Naive B cell (primary cell): ENCODE measurements around the gene AXIN2. TPM values are rescaled to one million over a fixed set of nuclear protein-coding genes. Genes with fewer than 3 reads are reported as not detected.

Experiments
- ATAC-seq, 2 donors: fragments of 150-1000 bp; cut with Tn5 transposase; 2 replicates each; pipeline ENCODE4 v1.10.0; 2021; ENCODE audit warnings: low read depth in 2 of 2, mild to moderate bottlenecking in 2 of 2, moderate library complexity in 2 of 2
- DNase-seq: peaks from one replicate; pipeline ENCODE4 v3.0.0; 2022
- H3K27ac Mint-ChIP-seq, 6 donors: one replicate each; pipeline ENCODE4 v1.8.0; 2020 to 2022; ENCODE audit warnings: mild to moderate bottlenecking in 6 of 6, mixed read lengths in 6 of 6, moderate library complexity in 5 of 6, inconsistent platforms in 2 of 6
- H3K27me3 Mint-ChIP-seq, 3 donors: one replicate each; pipeline ENCODE4 v1.8.0; 2021 to 2022; ENCODE audit warnings: mixed read lengths in 3 of 3, mild to moderate bottlenecking in 1 of 3
- H3K36me3 Mint-ChIP-seq, 2 donors: one replicate each; pipeline ENCODE4 v1.8.0; 2020 to 2022; ENCODE audit warnings: mixed read lengths in 2 of 2, inconsistent platforms in 1 of 2, mild to moderate bottlenecking in 1 of 2
- H3K4me1 Mint-ChIP-seq, 3 donors: one replicate each; pipeline ENCODE4 v1.8.0; 2020 to 2022; ENCODE audit warnings: mixed read lengths in 3 of 3, inconsistent platforms in 1 of 3, mild to moderate bottlenecking in 1 of 3, moderate library complexity in 1 of 3
- H3K4me3 Mint-ChIP-seq, 8 donors: one replicate each; pipeline ENCODE4 v1.8.0; 2020 to 2022; ENCODE audit warnings: mild to moderate bottlenecking in 8 of 8, mixed read lengths in 8 of 8, moderate library complexity in 8 of 8, inconsistent platforms in 2 of 8
- H3K9me3 Mint-ChIP-seq, 7 donors: one replicate each; pipeline ENCODE4 v1.8.0; 2020 to 2022; ENCODE audit warnings: mixed read lengths in 7 of 7, mild to moderate bottlenecking in 5 of 7, inconsistent platforms in 2 of 7, moderate library complexity in 1 of 7
- polyA plus RNA-seq, 6 donors: library from polyadenylated mRNA; unstranded; fragments of 300-500 nt; fragmentation: Illumina TruSeq; gene quantifications; one replicate each; pipeline ENCODE4 v1.2.3, GENCODE V29; 2021; ENCODE audit warnings: low read depth in 6 of 6

The AXIN2 gene
- polyA plus RNA-seq, 6 donors from 2014 or later, result 0.08 to 4.7 (median 0.69) TPM; not detected in 3

DNA sequence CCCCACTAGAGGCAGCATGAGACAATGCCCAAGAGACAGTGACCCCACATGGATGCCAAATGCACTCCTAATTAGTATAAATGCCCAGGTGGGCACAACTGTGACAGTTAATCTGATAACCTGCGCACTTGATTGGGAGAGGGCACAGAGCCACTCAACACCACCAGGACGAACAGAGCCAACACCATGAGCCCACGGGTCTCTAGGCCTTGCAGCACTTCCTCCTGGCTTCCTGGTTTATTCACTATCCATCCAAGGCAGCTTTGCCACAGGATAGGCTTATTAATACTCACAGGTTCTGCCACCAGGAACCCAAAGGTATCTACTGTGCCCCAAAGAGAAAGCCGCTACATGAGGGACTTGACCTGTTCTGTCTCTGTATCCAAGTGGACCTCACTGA, 14.9 kb downstream of the AXIN2 start:
- DNase-seq (no peak), ATAC-seq (no peak)
- Mint-ChIP-seq H3K4me1 (no peaks in the 10 kb centered on the region), H3K4me3 (no peak overlapping the region), H3K36me3 (no peaks in the 10 kb centered on the region), H3K9me3 (no peaks in the 10 kb centered on the region), H3K27ac (no peak overlapping the region), H3K27me3 (peaks cover 0 to 14% (median 0%) of the 10 kb centered on the region in 3 donors)

- Mint-ChIP-seq H3K27ac (no peak overlapping the region), H3K4me1 (no peaks in the 10 kb centered on the region), H3K36me3 (no peaks in the 10 kb centered on the region), H3K9me3 (no peaks in the 10 kb centered on the region), H3K27me3 (peaks cover 0 to 16% (median 0%) of the 10 kb centered on the region in 3 donors), H3K4me3 (no peak overlapping the region)
- ATAC-seq, result no peak
- no peak for DNase-seq
Measured at GRCh38 chr17:65545705-65546523, 15.5 kb downstream of the AXIN2 start.

GRCh38 chr17:65544672-65545071, 16.8 kb downstream of the AXIN2 start:
- Mint-ChIP-seq H3K9me3 (no peaks in the 10 kb centered on the region), H3K4me3 (no peak overlapping the region), H3K36me3 (no peaks in the 10 kb centered on the region), H3K4me1 (no peaks in the 10 kb centered on the region), H3K27me3 (peaks cover 0 to 7% (median 0%) of the 10 kb centered on the region in 3 donors), H3K27ac (no peak overlapping the region)
- DNase-seq, result no peak
- no peak for ATAC-seq

GRCh38 chr17:65542610-65543009, 18.8 kb downstream of the AXIN2 start:
- Mint-ChIP-seq H3K27me3 (peaks cover 0 to 7% (median 0%) of the 10 kb centered on the region in 3 donors), H3K27ac (peak overlapping the region in 1 of 6 donors; percentile 30), H3K9me3 (no peaks in the 10 kb centered on the region), H3K4me3 (no peak overlapping the region), H3K36me3 (no peaks in the 10 kb centered on the region), H3K4me1 (no peaks in the 10 kb centered on the region)
- DNase-seq (no peak), ATAC-seq (no peak)

- H3K4me1 Mint-ChIP-seq, result no peaks in the 10 kb centered on the region
- H3K4me3 Mint-ChIP-seq, result no peak overlapping the region
- no peak for DNase-seq
- no peaks in the 10 kb centered on the region for H3K9me3 Mint-ChIP-seq
- H3K27me3 Mint-ChIP-seq, result peaks cover 0 to 7% (median 0%) of the 10 kb centered on the region in 3 donors
- ATAC-seq, result no peak
- no peak overlapping the region for H3K27ac Mint-ChIP-seq
- H3K36me3 Mint-ChIP-seq, result no peaks in the 10 kb centered on the region
Measured at GRCh38 chr17:65542067-65542466, 19.4 kb downstream of the AXIN2 start.

DNA sequence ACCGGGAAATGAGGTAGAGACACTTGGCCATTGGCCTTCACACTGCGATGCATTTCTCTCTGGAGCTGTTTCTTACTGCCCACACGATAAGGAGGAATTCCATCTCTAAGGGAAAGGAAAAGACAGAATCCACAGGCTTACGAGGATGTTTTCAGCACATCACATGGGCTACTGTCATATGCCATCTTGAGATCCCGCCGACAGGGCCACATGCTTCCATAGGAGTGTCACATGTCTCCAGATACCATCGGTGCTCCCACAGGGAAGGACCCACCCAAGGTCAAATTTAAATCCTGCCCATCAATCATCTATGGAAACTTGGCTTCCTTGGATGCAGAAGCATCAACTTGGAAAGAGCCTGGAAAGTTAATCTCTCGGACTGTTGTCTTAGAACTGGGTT, 20.0 kb downstream of the AXIN2 start:
- Mint-ChIP-seq H3K4me1 (no peaks in the 10 kb centered on the region), H3K4me3 (no peak overlapping the region), H3K36me3 (no peaks in the 10 kb centered on the region), H3K27ac (no peak overlapping the region), H3K27me3 (peaks cover 0 to 7% (median 0%) of the 10 kb centered on the region in 3 donors), H3K9me3 (no peaks in the 10 kb centered on the region)
- ATAC-seq (no peak), DNase-seq (no peak)

DNA sequence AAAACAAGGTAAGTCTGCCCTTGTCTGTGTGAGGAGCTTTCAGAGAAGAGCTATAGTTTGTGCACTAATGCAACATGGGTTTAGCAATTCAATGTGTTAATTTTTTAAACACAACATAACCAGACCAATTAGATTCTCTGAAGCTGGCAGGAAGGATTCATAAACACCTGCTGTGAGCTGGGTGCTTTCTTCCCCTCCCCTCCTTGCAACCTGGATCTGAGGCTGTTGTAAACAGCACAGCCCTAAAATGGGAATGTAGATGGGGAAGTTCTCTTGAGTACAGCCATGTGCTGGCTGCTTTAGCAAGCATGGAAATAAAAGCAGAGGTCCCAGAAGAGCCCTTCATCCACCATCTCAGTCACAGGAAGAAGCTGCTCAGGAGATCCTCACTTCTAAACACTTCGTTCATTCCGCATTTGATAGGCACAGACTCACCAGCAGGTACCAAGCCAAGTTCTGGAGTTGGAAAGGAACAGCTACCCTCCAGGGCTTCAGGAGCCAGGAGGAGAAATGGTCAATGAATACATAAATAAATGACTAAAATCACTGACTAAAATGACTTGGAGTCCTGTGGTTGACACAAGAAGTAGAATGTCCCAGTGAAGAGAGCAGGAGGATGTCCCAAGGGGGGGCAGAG, 21.7 kb downstream of the AXIN2 start:
- H3K4me3 Mint-ChIP-seq, result no peak overlapping the region
- no peak for ATAC-seq
- H3K4me1 Mint-ChIP-seq, result no peaks in the 10 kb centered on the region
- DNase-seq, result no peak
- no peaks in the 10 kb centered on the region for H3K9me3 Mint-ChIP-seq
- no peaks in the 10 kb centered on the region for H3K36me3 Mint-ChIP-seq
- no peak overlapping the region for H3K27ac Mint-ChIP-seq
- peaks cover 0 to 7% (median 0%) of the 10 kb centered on the region in 3 donors for H3K27me3 Mint-ChIP-seq

DNA sequence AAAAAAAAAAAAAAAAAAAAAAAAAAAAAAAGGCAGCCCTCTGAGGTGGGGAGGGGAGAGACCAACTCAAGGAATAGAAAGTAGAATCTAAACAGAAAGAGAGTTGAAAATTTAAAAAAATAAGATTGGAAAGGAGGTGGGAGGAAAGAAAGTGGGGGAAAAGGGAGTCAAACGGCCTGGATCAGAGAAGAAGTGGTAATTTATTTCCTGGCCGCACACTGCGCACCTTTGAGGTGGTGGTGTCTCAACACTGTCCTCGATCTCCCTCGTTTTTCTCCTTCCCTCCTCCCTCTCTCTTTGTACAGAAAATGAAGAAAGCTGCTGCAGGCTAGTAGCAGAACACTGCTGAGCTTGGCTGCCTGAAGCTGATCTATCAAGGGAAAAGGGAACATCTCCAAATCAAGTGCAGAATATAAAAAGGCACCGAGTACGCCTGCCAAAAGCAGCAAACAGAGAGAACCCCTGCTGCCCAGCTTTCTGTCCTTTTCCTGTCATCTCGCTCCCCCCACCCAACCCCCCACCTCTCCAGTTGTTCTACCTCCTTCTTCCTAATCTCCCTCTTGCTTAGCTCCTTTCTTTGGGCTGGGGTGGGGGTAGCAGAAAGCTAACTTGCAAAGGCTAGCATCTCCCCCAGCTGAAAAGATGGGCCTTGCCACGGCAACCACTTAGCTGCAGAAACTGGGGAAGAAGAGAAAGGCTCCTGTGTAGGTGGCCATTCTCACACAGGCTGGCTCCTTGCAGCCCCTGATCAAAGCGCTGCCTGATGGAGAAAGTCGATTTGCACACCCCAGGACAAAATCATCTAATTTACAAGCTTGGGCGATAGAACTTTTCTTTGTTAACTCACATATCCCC, 22.5 kb downstream of the AXIN2 start:
- Mint-ChIP-seq H3K4me3 (no peak overlapping the region), H3K27me3 (peaks cover 0 to 7% (median 0%) of the 10 kb centered on the region in 3 donors), H3K4me1 (no peaks in the 10 kb centered on the region), H3K27ac (no peak overlapping the region), H3K9me3 (no peaks in the 10 kb centered on the region), H3K36me3 (no peaks in the 10 kb centered on the region)
- no peak for ATAC-seq
- no peak for DNase-seq

- Mint-ChIP-seq H3K27me3 (peaks cover 0 to 7% (median 0%) of the 10 kb centered on the region in 3 donors), H3K27ac (peak overlapping the region in 1 of 6 donors; percentile 84), H3K4me3 (no peak overlapping the region), H3K4me1 (no peaks in the 10 kb centered on the region), H3K9me3 (no peaks in the 10 kb centered on the region), H3K36me3 (no peaks in the 10 kb centered on the region)
- ATAC-seq (no peak), DNase-seq (no peak)
Measured at GRCh38 chr17:65537845-65538674, 23.4 kb downstream of the AXIN2 start.

GRCh38 chr17:65537343-65537844, 24.1 kb downstream of the AXIN2 start:
- H3K4me1 Mint-ChIP-seq, result no peaks in the 10 kb centered on the region
- H3K36me3 Mint-ChIP-seq, result no peaks in the 10 kb centered on the region
- no peak for DNase-seq
- H3K9me3 Mint-ChIP-seq, result no peaks in the 10 kb centered on the region
- no peak for ATAC-seq
- H3K27me3 Mint-ChIP-seq, result peaks cover 0 to 7% (median 0%) of the 10 kb centered on the region in 3 donors
- H3K27ac Mint-ChIP-seq, result peak overlapping the region in 1 of 6 donors; percentile 84
- H3K4me3 Mint-ChIP-seq, result no peak overlapping the region

GRCh38 chr17:65536573-65537342, 24.7 kb downstream of the AXIN2 start:
- Mint-ChIP-seq H3K4me1 (no peaks in the 10 kb centered on the region), H3K27me3 (peaks cover 0 to 7% (median 0%) of the 10 kb centered on the region in 3 donors), H3K4me3 (no peak overlapping the region), H3K27ac (no peak overlapping the region), H3K9me3 (no peaks in the 10 kb centered on the region), H3K36me3 (no peaks in the 10 kb centered on the region)
- DNase-seq (no peak), ATAC-seq (no peak)
